Mucosa of descending colon (tissue), 3 donors: ENCODE data around the gene ARID1A. TPM values are rescaled to one million over a fixed set of nuclear protein-coding genes. Genes with fewer than 3 reads are reported as not detected.

Experiments used
- ATAC-seq: fragments of 200-7000 bp; cut with Tn5 transposase; one replicate; pipeline ENCODE4 v1.9.1; 2020; ENCODE audit warnings: mild to moderate bottlenecking, moderate library complexity
- DNase-seq, 3 donors: peaks; one replicate each; pipeline ENCODE4 v3.0.0-alpha.2; 2020
- H3K36me3 ChIP-seq: fragments of 200-600 bp; one replicate; pipeline ENCODE4 v1.8.0; 2021; ENCODE audit warnings: low read depth, mild to moderate bottlenecking
- H3K4me1 ChIP-seq: fragments of 200-600 bp; one replicate; pipeline ENCODE4 v1.8.0; 2021; ENCODE audit warnings: low read depth, mild to moderate bottlenecking
- H3K4me3 ChIP-seq: fragments of 200-600 bp; one replicate; pipeline ENCODE4 v1.8.0; 2021; ENCODE audit warnings: mild to moderate bottlenecking
- H3K9me3 ChIP-seq: fragments of 200-600 bp; one replicate; pipeline ENCODE4 v1.8.0; 2021; ENCODE audit warnings: mild to moderate bottlenecking
- intact Hi-C, 2 donors: fragments of 100-400 bp; cut with DNase I in 1 of 2; cut with micrococcal nuclease in 1 of 2; formaldehyde crosslinking; loops; one replicate each; pipeline versions ENCODE4 v1.11.0 to v1.11.1; 2022; cut with DNase I, micrococcal nuclease
- total RNA-seq, 3 donors: library from RNA; stranded (reverse); fragmentation: NEBNext Ultra II Directional in 2 of 3; extraction: Animal tissue kit (Norgen Biotek cat#: 25700) in 2 of 3; gene quantifications; one replicate each; pipeline versions ENCODE4 v1.2.1 to v1.2.4, GENCODE V29; 2021 to 2023
- TF ChIP-seq, protein P1 (sequence below): fragments of 200-600 bp; IDR thresholded peaks from one replicate; pipeline ENCODE4 v1.8.0; 2022; ENCODE audit warnings: antibody characterized with exemption, mild to moderate bottlenecking
- donor health status: DM: no; HTN: no; CAD: no; lungs with moderate emphysema.
- donor health status: DM: no; HTN: no; CAD: no.
- donor health status: DM: no; HTN: yes; CAD: no.

The ARID1A gene
- total RNA-seq, 3 donors from 2014 or later = 59.9 to 81.2 (median 65.4) TPM

DNA sequence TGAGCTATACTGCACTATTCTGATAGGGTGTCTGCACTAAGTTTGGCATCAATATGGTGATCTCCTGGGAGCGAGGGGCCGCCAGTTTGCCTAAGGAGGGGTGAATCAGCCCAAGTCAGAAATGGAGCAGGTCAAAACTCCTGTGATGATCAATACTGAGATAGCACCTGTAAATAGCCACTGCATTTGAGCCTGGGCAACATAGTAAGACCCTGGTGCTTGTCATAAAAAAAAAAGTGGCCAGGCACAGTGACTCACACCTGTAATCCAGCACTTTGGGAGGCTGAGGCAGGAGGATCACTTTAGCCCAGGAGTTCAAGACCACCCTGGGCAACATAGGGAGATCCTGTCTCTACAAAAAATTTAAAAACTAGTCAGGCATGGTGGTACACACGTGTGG lies 119.1 kb downstream of the ARID1A start:
- intact Hi-C loops = no loop called here
- TF ChIP-seq, protein P1, sequence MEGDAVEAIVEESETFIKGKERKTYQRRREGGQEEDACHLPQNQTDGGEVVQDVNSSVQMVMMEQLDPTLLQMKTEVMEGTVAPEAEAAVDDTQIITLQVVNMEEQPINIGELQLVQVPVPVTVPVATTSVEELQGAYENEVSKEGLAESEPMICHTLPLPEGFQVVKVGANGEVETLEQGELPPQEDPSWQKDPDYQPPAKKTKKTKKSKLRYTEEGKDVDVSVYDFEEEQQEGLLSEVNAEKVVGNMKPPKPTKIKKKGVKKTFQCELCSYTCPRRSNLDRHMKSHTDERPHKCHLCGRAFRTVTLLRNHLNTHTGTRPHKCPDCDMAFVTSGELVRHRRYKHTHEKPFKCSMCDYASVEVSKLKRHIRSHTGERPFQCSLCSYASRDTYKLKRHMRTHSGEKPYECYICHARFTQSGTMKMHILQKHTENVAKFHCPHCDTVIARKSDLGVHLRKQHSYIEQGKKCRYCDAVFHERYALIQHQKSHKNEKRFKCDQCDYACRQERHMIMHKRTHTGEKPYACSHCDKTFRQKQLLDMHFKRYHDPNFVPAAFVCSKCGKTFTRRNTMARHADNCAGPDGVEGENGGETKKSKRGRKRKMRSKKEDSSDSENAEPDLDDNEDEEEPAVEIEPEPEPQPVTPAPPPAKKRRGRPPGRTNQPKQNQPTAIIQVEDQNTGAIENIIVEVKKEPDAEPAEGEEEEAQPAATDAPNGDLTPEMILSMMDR = no peak
- no peak overlapping the region for H3K4me3 ChIP-seq
- H3K36me3 ChIP-seq = no peaks in the 10 kb centered on the region
- ATAC-seq = no peak
- no peak for DNase-seq
- no peaks in the 10 kb centered on the region for H3K9me3 ChIP-seq
- H3K4me1 ChIP-seq = no peaks in the 10 kb centered on the region

DNA sequence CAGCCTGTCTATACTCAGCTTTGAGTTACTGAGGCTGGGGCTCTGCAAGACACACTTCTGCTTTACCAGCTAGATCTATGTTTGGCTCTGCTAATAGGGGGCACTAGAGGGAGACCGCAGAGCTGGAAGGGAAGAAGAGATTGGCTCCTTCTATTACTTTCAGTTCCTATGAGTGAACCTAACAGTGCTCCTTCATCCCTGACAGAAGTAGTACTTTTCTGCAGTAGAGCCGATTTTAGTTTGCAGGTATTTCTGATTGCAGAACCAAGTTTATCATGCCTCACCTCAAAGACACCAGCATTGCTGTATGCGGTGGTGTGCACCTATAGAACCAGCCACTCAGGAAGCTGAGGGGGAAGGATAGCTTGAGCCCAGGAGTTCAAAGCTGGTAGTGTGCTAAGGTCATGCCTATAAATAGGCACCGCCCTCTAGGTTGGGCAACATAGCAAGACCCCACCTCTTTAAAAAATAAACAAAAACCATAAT lies 125.0 kb downstream of the ARID1A start:
- no peak overlapping the region for H3K4me3 ChIP-seq
- no peaks in the 10 kb centered on the region for H3K36me3 ChIP-seq
- peaks cover 18% of the 10 kb centered on the region for H3K4me1 ChIP-seq
- ATAC-seq (peak; percentile 91), DNase-seq (peak in 2 of 3 donors; percentile 15 to 36)
- no peaks in the 10 kb centered on the region for H3K9me3 ChIP-seq
- intact Hi-C loops = no loop called here
- TF ChIP-seq, protein P1 = no peak

DNA sequence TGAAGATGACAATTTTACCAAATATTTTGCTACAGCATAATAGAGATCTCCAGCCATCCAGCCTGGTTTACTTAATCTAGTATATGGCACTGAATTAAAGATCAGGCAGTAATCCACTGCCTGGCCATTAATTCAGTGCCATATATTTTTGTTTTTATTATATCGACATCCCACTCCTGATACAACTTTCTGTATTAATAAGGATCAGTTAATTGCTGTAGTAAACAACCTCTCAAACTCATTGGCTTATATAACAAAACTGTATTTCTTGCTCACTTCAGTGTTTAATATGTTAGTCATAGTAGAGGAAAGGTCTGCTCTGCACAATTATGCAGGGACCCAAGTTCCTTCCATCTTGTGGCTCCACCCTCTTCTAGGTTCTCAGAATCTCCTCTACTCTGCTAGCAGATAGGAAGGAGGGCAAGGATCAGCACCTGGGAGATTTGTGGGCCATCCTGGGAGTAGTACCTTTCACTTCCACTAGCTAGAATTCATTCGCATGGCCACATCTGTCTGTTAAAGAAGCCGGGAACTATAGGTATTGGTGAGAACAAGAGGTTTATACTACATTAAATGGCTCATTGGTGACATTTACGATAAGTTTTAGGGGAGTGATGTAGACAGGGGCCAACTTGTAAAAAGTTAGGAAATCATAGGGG lies 127.1 kb downstream of the ARID1A start:
- H3K4me1 ChIP-seq = peaks cover 27% of the 10 kb centered on the region

DNA sequence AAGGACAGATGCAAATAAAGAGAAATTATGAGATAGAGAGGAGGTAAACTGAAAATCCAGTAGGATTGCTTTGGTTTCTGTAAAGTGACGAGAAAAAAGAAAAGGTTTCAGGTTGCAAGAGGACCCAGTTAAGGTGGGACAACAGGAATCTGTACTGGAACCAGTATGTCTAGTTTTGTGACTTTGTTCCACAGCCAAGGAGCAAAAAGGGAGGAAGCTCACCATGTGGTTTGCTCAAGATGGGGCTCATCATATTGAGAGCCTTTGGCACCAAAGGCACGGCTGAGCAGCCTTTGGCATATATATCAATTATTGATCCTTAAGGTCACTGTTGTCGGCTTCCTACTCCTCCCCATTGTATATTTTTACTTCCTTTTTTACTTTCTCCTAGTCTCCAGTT lies 128.9 kb downstream of the ARID1A start:
- intact Hi-C loops = no loop called here
- peaks cover 27% of the 10 kb centered on the region for H3K4me1 ChIP-seq
- no peak for ATAC-seq
- H3K9me3 ChIP-seq = no peaks in the 10 kb centered on the region
- TF ChIP-seq, protein P1 = no peak
- H3K4me3 ChIP-seq = no peak overlapping the region
- H3K36me3 ChIP-seq = no peaks in the 10 kb centered on the region
- peak in 1 of 3 donors; percentile 14 for DNase-seq

More for the DNA sequence above, 127.1 kb downstream of the ARID1A start:
- intact Hi-C loops = no loop called here
- TF ChIP-seq, protein P1 = no peak
- Histone ChIP-seq H3K9me3 (no peaks in the 10 kb centered on the region), H3K4me3 (no peak overlapping the region), H3K36me3 (no peaks in the 10 kb centered on the region)
- DNase-seq (no peak), ATAC-seq (no peak)

DNA sequence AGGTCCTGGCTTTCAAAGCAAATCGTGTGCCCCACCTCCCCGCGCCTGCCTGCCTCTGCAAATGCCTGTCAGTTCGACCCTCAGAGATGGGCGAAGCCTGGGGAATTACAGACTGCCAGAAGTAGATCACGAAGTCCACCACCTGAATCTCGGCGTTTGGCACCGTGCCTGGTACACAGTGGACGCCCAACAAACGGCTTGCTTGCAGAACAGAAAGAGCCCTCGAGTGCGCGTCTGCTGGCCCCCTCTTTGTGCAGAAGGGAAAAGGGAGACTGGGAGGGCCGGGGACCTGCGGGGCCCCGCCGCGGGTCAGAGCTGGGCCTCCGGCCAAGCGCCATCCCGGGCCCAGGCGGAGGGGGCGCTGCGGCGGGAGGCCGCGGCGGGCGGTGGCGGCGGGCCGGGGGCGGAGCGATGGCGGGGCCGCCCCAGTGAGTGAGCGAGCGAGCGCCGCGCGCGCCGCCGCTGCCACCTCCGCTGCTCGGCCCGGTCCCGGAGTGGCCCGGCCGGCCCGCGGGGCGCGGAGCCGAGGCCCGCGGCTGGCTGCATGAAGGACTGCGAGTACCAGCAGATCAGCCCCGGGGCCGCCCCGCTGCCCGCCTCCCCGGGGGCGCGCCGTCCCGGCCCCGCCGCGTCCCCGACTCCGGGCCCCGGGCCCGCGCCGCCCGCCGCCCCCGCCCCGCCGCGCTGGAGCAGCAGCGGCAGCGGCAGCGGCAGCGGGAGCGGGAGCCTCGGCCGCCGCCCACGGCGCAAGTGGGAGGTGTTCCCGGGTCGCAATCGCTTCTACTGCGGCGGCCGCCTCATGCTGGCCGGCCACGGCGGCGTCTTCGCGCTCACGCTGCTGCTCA lies 130.7 kb downstream of the ARID1A start, which contains the start of gene ZDHHC18:
Gene ZDHHC18, plus strand, starts transcription at position 428 of the 845 bp plus-strand sequence. Its CDS starts 117 bp downstream, at position 545.
- no peaks in the 10 kb centered on the region for H3K36me3 ChIP-seq
- peak; percentile 95 for ATAC-seq
- H3K4me1 ChIP-seq = peaks cover 19% of the 10 kb centered on the region
- H3K4me3 ChIP-seq = peak within 1 kb of the TSS; percentile 44
- intact Hi-C loops = no loop called here
- DNase-seq = peak; percentile 75 to 86 (median 84)
- TF ChIP-seq, protein P1 = peak; percentile 59
- no peaks in the 10 kb centered on the region for H3K9me3 ChIP-seq
